A673 (cell line): ENCODE data around the gene PGAM4.

Experiments
- CTCF ChIP-seq: fragments of 300-800, 200-600 bp; sonication (generic); conservative IDR thresholded peaks from 2 replicates; pipeline ENCODE4 v1.5.1; 2017; ENCODE audit warnings: low read depth, mild to moderate bottlenecking, antibody characterized with exemption, low read length, moderate library complexity, mixed read lengths
- EZH2 ChIP-seq: fragments of 200-600 bp; sonication (generic); IDR thresholded peaks from 2 replicates; pipeline ENCODE4 v1.6.1; 2017; ENCODE audit warnings: borderline replicate concordance, low read depth, mild to moderate bottlenecking, mixed read lengths, antibody characterized with exemption, low read length; ENCODE audit not compliant: poor library complexity, severe bottlenecking

GRCh38 chrX:77967631-77968030, 1.8 kb downstream of the PGAM4 start:
- TF ChIP-seq CTCF: no peak
- no peak for TF ChIP-seq EZH2
